ENCODE results near the gene SLC35B2. TPM values are rescaled to one million over a fixed set of nuclear protein-coding genes. Genes with fewer than 3 reads are reported as not detected.

The SLC35B2 gene
- total and polyA plus RNA-seq, 8 donors, result 38.7 to 50.3 (median 43.7) TPM

GRCh38 chr6:44297063-44298038 is 40.0 kb upstream of the SLC35B2 start:
- H3K27me3 ChIP-seq, result peaks cover 39 to 66% of the 10 kb centered on the region in 2 donors
- ATAC-seq (peak; percentile 76), DNase-seq (peak in 3 of 4 donors; percentile 22 to 86 (median 59))
- H3K4me1 ChIP-seq, result peaks cover 8 to 15% of the 10 kb centered on the region in 2 donors
- peak overlapping the region; percentile 15 to 22 for H3K4me3 ChIP-seq
- H3K27ac ChIP-seq, result no peak overlapping the region
- H3K36me3 ChIP-seq, result peaks cover 0 to 25% of the 10 kb centered on the region in 2 donors
- intact Hi-C loops (cut with DNase I), result no loop called here
- TF ChIP-seq, protein P1, sequence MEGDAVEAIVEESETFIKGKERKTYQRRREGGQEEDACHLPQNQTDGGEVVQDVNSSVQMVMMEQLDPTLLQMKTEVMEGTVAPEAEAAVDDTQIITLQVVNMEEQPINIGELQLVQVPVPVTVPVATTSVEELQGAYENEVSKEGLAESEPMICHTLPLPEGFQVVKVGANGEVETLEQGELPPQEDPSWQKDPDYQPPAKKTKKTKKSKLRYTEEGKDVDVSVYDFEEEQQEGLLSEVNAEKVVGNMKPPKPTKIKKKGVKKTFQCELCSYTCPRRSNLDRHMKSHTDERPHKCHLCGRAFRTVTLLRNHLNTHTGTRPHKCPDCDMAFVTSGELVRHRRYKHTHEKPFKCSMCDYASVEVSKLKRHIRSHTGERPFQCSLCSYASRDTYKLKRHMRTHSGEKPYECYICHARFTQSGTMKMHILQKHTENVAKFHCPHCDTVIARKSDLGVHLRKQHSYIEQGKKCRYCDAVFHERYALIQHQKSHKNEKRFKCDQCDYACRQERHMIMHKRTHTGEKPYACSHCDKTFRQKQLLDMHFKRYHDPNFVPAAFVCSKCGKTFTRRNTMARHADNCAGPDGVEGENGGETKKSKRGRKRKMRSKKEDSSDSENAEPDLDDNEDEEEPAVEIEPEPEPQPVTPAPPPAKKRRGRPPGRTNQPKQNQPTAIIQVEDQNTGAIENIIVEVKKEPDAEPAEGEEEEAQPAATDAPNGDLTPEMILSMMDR (IDR thresholded peaks at IDR 0.05), result no peak
- no peaks in the 10 kb centered on the region for H3K9me3 ChIP-seq

GRCh38 chr6:44294832-44295791 is 37.8 kb upstream of the SLC35B2 start:
- no peak for ATAC-seq
- peaks cover 39 to 89% of the 10 kb centered on the region in 2 donors for H3K27me3 ChIP-seq
- TF ChIP-seq, protein P1 (IDR thresholded peaks at IDR 0.05), result no peak

DNA sequence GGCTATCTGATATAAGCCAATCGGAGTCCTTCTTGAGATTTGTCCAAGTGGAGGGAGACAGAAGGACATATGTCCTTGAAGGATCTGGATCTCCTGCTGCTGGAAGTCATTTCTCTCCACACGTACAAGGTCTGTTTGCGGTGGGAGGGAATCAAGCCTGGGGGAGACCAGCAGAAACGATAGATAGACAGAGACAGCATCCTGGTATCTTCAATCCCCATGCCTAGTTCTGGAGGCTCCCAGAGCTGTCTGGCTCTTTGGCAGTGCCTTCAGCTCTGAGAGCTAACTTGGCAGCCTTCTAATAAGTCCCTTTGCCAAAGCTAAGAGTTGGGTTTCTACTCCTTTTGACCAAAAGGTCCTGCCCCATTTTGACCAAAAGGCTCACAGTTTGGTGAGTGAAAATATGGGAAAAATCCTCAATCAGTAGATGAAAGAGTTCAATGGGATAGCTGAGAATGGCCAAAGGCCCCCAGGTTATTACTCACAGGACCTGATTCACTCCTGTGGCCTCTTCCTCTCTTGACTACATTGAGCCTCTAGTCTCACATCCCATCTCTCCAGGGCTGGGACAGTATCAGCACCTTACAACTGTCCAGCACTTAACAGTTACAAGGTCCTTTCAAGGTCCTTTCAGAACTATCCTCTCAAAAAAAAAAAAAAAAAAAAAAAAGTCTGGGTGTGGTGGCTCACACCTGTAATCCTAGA is 35.5 kb upstream of the SLC35B2 start:
- TF ChIP-seq, protein P1 (IDR thresholded peaks at IDR 0.05), result no peak
- intact Hi-C loops (cut with DNase I), result no loop called here

More at GRCh38 chr6:44294832-44295791, 37.8 kb upstream of the SLC35B2 start:
- Histone ChIP-seq H3K4me3 (no peak overlapping the region), H3K4me1 (peaks cover 8 to 15% of the 10 kb centered on the region in 2 donors), H3K36me3 (peaks cover 0 to 2% of the 10 kb centered on the region in 2 donors), H3K27ac (no peak overlapping the region), H3K9me3 (no peaks in the 10 kb centered on the region)
- intact Hi-C loops (cut with DNase I), result no loop called here
- no peak for DNase-seq

DNA sequence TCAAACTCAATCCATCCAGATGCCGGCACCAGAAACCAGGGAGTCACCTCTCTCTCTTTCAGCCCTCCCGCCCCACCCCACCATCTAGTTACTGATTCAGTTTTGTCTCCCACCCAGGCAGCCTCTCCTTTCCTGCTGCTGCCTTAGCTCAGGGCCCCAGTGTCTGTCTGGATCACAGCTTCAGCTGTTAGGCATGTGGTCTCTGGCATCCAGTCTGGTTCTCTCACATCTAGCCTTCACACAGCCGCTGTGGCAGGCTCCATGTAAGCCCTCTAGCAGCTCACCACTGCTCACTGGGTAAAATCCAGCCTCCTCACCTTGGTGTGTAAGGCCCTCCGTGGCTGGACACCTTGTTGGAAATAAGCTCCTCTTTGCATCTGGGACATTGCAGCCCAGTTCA is 34.5 kb upstream of the SLC35B2 start:
- intact Hi-C loops (cut with DNase I), result no loop called here
- TF ChIP-seq, protein P1 (IDR thresholded peaks at IDR 0.05), result no peak
- Histone ChIP-seq H3K9me3 (no peaks in the 10 kb centered on the region), H3K4me3 (no peak overlapping the region), H3K27ac (no peak overlapping the region), H3K4me1 (peaks cover 0 to under 1% of the 10 kb centered on the region in 2 donors), H3K27me3 (peaks cover 24 to 100% of the 10 kb centered on the region in 2 donors), H3K36me3 (no peaks in the 10 kb centered on the region)
- DNase-seq (no peak), ATAC-seq (no peak)

More for the DNA sequence above, 35.5 kb upstream of the SLC35B2 start:
- Histone ChIP-seq H3K9me3 (no peaks in the 10 kb centered on the region), H3K27me3 (peaks cover 33 to 100% of the 10 kb centered on the region in 2 donors), H3K4me3 (no peak overlapping the region), H3K27ac (no peak overlapping the region), H3K4me1 (peaks cover 8 to 10% of the 10 kb centered on the region in 2 donors), H3K36me3 (no peaks in the 10 kb centered on the region)
- ATAC-seq, result no peak
- DNase-seq, result no peak
